Stimulated activated CD8-positive, alpha-beta memory T cell treated with anti-CD3 and anti-CD28 coated beads, Interleukin-12 subunit alpha, Interleukin-12 subunit beta, amount 100 ng/mL, for 4 hours (primary cell): ENCODE results near the gene AZI2.

Experiments used
- DNase-seq: peaks from one replicate; pipeline ENCODE4 v3.0.0-alpha.2; 2020; ENCODE audit warnings: low read depth

The AZI2 gene, protein sequence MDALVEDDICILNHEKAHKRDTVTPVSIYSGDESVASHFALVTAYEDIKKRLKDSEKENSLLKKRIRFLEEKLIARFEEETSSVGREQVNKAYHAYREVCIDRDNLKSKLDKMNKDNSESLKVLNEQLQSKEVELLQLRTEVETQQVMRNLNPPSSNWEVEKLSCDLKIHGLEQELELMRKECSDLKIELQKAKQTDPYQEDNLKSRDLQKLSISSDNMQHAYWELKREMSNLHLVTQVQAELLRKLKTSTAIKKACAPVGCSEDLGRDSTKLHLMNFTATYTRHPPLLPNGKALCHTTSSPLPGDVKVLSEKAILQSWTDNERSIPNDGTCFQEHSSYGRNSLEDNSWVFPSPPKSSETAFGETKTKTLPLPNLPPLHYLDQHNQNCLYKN

DNA sequence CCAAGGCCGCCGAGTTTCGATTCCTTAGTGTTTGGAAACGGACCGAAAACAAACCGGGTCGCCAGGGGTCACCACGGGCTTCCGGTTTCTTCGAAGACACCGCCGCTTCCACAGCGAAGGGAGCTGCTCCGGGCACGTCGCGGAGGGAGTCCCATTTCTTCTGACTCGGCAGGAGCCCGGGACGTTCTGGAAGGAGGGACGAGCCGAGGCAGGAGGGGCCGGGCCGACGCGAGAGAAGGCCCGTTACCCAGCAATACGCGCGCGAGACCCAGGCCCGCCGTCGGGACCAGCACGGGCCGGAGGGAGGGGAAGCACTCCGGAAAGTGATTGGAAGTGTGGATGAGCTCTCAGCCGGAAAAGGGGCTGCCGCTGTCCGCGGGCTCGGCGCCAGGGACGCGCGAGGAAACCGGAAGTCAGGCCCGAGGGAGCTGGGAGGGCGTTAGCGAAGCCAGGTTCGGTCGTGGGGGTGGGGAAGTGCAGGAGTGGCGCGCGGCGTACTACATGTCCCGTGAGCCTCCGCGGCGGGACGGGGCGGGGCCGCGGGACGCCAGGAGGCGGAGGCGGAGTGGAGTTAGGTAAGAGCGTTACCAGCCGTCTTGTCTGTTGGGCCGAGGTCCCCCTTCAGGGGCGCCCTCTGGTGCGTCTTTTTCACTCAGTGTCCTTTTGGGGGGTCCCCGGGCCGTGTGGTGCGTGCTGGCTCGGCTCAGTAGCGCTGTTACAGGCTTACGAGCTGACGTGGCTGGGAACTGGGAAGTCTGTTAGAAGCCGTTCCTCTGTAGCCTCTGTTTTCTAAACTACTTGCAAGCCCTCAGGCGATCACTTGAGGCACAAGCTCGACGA, at the start of gene AZI2, which contains the start of gene ZCWPW2:
AZI2 (minus strand) TSS at position 196 of the 840 bp plus-strand sequence. CDS start 8,207 bp downstream, outside the sequence.
ZCWPW2 (plus strand) TSS at position 93 of the 840 bp plus-strand sequence. CDS start 64,348 bp downstream, outside the sequence.
- peak; percentile 84 for DNase-seq

- DNase-seq = no peak
These were observed 40.4 kb upstream of the AZI2 start for GRCh38 chr3:28388978-28389377.

GRCh38 chr3:28386049-28386448, 37.4 kb upstream of the AZI2 start:
- DNase-seq = no peak

- DNase-seq = no peak
These were observed 27.8 kb upstream of the AZI2 start for GRCh38 chr3:28376424-28376823.

DNA sequence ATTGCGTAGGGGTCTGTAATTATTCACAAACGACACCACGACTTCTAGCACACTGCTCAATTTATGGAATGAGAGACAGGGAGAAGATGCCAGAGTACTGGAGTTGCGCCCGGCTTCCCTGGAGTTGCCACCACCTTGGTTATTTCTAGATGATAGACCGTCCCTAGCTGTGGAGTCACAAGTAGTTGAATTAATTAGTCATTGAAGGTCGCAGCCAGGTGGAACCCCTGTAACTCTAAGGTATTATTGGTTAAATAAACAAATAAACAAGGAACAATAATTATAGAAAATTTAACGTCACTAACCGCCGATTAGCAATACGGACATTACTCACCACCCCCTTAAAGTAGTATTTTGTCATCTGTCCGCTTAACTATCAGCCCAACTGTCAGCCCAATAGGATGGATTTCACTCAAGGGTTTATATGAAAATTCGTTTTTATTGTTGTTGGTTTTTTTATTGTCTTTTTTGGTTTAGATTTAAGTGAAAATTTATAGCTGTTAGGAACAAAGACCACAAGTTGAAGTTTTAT, 911 bp upstream of the AZI2 start:
- no peak for DNase-seq

- DNase-seq = no peak
These were observed 377 bp downstream of the AZI2 start for GRCh38 chr3:28348265-28348628.

DNA sequence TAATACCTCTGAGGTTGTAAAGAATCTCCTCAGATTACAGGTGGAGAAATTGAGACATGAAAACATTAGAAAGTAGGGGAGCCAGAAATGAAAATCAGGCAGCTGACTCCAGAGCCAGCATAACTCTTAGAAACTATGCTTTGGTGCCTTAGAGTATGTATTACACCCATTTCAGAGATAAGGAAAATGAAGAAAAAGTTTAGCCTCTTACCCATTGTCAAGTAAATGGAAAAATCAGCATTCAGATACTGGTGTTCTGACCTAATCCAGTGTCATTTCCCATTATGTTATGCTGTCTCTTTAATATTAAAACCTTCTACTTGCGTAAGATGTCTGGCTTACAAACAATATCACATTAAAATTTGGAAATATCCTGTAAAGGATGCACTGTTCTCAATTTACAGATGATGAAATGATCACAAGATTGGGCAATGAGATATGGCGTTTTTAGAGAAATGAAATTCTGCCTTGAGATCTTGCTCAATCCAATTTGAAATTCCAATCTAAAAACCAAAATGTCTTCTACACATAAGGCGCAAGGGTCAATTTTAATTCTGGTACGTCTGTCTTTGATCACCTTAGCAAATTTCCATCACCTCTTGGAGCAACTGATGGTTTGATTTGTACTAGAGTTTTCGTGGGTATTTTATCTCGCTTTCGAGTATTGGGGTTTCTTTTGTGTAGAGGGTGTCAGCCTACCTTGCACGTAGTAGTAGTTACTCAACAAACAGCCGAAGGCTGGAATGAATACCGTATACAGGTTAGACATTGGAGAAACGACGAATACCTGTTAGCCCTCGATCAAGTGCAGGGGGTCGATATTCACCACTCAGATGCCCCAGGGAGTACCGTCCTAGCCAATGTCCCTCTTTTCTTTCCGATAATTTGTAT, 1.0 kb downstream of the AZI2 start:
- no peak for DNase-seq

- DNase-seq = no peak
These were observed 2.9 kb downstream of the AZI2 start for GRCh38 chr3:28345690-28346089.

DNA sequence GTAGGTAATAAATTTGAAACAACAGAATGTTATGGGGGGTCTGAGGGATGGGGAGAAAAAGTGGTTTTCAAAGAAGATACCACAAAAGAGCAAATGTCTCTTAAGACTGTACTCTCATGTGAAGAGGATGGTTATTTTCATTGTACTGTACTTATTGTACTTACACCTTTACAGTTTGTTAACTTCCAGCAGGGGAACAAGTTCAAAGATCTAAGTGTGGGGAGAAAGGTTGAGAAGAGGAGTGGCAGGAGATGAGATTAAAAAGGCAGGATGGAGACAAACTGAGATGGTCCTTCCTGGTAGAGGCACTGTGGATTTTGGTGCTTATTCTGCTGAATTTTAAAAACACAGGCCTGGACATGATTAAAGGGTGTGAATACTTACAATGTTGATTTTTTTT, 5.5 kb downstream of the AZI2 start:
- no peak for DNase-seq

DNA sequence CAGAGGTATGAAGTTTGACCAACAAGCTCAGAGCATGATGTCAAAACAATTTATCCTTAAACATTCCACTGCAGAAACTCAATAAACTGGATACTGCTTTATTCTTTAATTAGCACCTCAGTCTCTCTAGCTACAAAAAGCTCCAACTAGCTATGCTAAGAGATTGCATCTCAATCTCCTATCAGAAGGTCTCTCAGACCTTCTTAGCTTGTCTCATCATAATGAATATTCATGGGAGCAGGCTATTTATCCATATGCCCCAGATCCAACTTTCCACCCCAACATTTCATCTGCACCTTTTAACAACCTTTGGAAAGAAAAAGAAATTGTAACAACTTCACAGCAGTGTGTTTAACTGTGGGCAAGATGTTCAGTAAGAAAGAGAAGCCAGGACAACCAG, 11.4 kb downstream of the AZI2 start:
- DNase-seq = no peak

DNA sequence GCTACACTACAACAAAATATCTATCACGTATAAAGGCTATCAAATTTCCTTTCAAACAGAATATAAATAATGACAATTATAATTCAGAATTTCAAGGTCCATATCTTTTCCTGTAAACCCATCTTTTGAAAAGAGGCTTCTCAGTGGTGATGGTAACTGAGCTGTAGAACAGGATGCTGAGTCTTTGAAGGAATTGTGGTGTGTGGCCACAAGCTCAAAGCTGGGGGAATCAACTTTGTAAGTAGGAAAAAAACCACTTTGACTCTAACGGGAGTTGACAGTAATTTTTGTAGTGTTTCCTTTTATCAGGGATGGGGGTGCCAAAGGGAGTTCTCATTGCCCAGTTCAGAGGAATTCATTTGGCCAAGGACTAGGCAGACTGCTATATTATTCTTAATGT, 13.4 kb downstream of the AZI2 start:
- DNase-seq = no peak

- DNase-seq = no peak
These were observed 14.1 kb downstream of the AZI2 start for GRCh38 chr3:28334552-28334951.

DNA sequence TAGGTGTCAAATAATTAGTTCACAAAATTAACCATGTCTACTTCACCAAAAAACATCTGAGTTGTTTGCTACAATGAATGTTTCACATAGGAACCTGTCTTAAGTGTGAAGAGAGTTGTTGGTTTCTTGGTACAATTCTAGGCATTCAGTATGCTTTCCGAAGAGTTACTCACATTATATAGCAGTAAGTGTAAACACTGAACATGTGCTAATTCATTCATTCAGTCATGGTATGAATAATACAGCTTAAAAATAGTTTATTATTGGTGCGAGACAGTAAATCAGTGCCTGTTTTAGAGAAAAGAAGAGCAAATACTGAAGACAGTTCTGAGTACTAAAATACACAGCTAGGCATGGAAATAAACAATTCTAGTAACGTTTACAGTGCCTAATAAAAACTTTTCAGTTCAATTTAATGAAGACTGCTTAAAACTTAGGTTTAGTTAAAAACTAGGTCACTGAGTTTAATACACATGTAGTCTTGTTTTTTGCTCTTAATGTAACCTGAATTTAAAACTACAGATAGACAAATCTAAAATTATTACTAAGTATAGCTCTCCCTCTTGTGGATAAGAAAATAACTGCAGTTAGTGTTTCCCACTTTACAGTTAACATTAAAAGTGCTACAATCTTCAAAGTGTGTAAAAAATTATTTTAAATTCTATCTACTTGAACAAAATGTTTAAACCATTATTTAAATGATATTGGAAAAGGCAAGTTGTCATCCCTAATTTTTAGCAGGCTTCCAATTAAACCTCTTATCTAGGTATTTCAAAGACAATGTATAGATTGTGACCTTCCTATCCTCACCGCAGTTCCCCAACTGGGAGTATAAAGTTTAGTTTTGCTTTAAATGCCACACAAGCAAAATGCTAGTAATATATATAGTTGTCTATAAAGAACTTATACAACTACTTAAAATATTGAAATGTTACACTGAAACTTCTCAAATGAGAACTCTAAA, 20.2 kb downstream of the AZI2 start:
- DNase-seq = no peak

DNA sequence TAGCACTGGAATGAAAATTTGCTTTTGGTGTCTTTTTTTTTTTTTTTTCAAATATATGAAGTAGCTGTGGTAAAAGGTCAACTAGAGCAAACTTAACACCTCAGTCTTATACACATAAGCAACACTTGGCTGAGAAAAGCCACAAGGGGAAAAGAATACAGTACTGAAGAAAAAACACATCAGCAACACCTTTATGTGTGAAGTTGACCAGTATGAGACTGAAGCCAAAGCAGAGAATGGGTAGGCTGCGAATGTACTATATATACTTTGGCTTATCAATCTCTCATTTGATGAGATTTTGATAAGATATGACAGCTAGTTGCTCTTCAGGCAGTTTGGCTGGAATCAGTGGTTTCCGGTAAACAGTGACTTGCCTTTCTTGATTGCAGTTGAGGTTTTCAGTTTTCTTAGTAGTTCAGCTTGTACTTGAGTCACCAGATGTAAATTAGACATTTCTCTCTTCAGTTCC, 22.1 kb downstream of the AZI2 start:
- no peak for DNase-seq

GRCh38 chr3:28322464-28322863, 26.2 kb downstream of the AZI2 start:
- no peak for DNase-seq

- no peak for DNase-seq
These were observed 27.6 kb downstream of the AZI2 start for GRCh38 chr3:28320981-28321380.

DNA sequence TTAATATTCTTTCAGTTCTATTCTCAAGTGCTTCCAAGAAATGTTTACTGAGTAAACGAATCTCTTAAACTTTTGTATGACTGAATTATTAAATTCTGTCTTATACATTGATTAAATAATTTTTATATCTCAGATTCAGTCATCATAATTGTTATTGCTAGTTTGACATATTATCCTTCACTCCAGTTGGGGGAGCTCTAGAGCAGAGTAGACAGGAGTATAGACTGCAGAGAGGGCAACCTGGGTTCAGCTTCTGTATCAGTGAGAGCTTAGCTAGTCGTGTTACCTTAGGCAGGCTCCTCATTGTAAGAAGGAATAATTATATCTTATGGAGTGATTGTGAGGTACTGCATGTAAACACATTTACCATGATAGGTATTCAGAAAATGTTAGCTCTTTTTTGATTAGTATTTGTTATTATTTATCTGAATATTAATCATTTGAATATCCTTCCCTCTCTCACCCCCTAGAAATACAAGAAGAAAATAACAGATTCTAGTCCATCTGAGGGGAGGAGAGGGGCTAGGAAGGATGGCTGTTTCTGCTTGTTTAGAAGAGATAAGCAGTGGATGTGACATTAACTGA, 31.1 kb downstream of the AZI2 start:
- DNase-seq = no peak

DNA sequence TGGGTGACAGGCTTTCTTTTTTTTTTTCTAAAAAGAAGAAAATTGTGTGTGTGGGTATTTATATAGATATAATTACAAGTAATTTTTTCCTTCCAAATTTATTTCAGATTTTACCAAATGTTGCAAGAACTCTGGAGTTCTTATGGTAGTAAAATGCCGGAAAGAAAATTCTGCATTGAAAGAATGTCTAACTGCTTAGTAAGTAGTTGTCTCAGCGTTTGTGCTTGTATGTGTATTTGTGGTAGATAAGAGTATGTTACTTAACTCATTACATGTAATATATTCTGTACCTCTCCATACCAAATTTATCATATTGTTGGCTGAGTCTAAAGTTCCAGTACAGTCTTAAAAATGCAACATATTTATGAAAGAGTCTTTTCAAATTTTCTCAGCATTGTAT, 32.4 kb downstream of the AZI2 start:
- no peak for DNase-seq

GRCh38 chr3:28315711-28316110, 32.9 kb downstream of the AZI2 start:
- no peak for DNase-seq

GRCh38 chr3:28308196-28308595, 40.4 kb downstream of the AZI2 start:
- no peak for DNase-seq
